Testis (tissue), 2 donors: ENCODE results near the gene CHST13.

Experiments
- POLR2A ChIP-seq: fragments of 450-650 bp; IDR thresholded peaks from one replicate; pipeline ENCODE4 v1.6.1; 2017; ENCODE audit warnings: antibody characterized with exemption, mild to moderate bottlenecking, moderate library complexity
- TF ChIP-seq, protein P1 (sequence below), 3 experiments: fragments of 450-650 bp in 2 of 3; fragments of 200-600 bp in 1 of 3; sonication (generic) in 1 of 3; IDR thresholded peaks; one replicate each; pipeline ENCODE4 v1.5.1; 2016 to 2019; ENCODE audit warnings: antibody characterized with exemption in 3 of 3, mild to moderate bottlenecking in 2 of 3, moderate library complexity in 1 of 3

DNA sequence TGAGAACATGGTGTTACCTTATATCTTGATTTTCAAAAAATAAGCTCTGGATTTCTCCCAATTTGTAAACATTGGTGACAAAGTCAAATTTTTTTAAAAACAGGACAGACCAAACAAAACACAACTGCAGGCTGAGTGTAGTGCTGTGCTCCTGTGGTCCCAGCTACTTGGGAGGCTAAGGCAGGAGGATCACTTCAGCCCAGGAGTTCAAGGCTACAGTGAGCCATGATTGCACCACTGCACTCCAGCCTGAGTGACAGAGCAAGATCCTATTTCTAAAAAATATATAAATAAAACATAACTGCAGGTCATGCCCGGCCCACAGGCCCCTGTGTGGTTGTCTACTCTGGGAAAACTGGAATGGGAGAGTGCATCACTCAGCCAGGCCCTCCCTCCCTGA is 44.3 kb upstream of the CHST13 start:
- TF ChIP-seq, protein P1, sequence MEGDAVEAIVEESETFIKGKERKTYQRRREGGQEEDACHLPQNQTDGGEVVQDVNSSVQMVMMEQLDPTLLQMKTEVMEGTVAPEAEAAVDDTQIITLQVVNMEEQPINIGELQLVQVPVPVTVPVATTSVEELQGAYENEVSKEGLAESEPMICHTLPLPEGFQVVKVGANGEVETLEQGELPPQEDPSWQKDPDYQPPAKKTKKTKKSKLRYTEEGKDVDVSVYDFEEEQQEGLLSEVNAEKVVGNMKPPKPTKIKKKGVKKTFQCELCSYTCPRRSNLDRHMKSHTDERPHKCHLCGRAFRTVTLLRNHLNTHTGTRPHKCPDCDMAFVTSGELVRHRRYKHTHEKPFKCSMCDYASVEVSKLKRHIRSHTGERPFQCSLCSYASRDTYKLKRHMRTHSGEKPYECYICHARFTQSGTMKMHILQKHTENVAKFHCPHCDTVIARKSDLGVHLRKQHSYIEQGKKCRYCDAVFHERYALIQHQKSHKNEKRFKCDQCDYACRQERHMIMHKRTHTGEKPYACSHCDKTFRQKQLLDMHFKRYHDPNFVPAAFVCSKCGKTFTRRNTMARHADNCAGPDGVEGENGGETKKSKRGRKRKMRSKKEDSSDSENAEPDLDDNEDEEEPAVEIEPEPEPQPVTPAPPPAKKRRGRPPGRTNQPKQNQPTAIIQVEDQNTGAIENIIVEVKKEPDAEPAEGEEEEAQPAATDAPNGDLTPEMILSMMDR (IDR thresholded peaks at IDR 0.05), result no peak
- TF ChIP-seq POLR2A, result no peak
